DOHH2 (cell line): ENCODE measurements around the gene KCTD5.
A peak's percentile ranks its signal among the peaks of the same experiment; 100 is the strongest.
"Not testable (repeated sequence)": the region's sequence is repeated elsewhere in the genome, so short reads cannot be mapped to it uniquely, and the experiment has no call there.

ENCODE experiments used
- H3F3A ChIP-seq: fragments of 200-600 bp; sonication (generic), shearing (Covaris generic); 2 replicates; pipeline ENCODE4 v1.6.0; 2016; ENCODE audit warnings: antibody characterized with exemption, mild to moderate bottlenecking; ENCODE audit not compliant: control insufficient read depth, insufficient read depth
- H3K27ac ChIP-seq: fragments of 200-600 bp; sonication (generic); 2 replicates; pipeline ENCODE4 v1.5.1; 2014; ENCODE audit warnings: low read depth, mild to moderate bottlenecking, low read length, moderate library complexity
- H3K27me3 ChIP-seq: fragments of 200-600 bp; sonication (generic); 2 replicates; pipeline ENCODE4 v1.6.1; 2014; ENCODE audit warnings: mild to moderate bottlenecking, low read length, mixed read lengths; ENCODE audit not compliant: control insufficient read depth
- H3K36me3 ChIP-seq: fragments of 200-600 bp; sonication (generic); 2 replicates; pipeline ENCODE4 v1.6.1; 2014; ENCODE audit warnings: mild to moderate bottlenecking, low read length, moderate library complexity, mixed read lengths; ENCODE audit not compliant: control insufficient read depth
- H3K4me1 ChIP-seq: fragments of 200-600 bp; sonication (generic); 2 replicates; pipeline ENCODE4 v1.6.1; 2014; ENCODE audit warnings: mild to moderate bottlenecking, low read length, mixed read lengths; ENCODE audit not compliant: control insufficient read depth
- H3K4me2 ChIP-seq: fragments of 200-600 bp; sonication (generic); 2 replicates; pipeline ENCODE4 v1.6.0; 2014; ENCODE audit warnings: mild to moderate bottlenecking, low read length, moderate library complexity
- H3K4me3 ChIP-seq: fragments of 200-600 bp; sonication (generic); 2 replicates; pipeline ENCODE4 v1.5.1; 2014; ENCODE audit warnings: mild to moderate bottlenecking, low read length, mixed read lengths
- H3K79me2 ChIP-seq: fragments of 200-600 bp; sonication (generic); 2 replicates; pipeline ENCODE4 v1.6.1; 2014; ENCODE audit warnings: mild to moderate bottlenecking, low read length, mixed read lengths; ENCODE audit not compliant: control insufficient read depth
- H3K9me2 ChIP-seq: fragments of 200-600 bp; sonication (generic); replicated peaks from 2 replicates; pipeline ENCODE4 v1.6.1; 2014; ENCODE audit warnings: mild to moderate bottlenecking, low read length, mixed read lengths; ENCODE audit not compliant: control insufficient read depth
- H3K9me3 ChIP-seq: fragments of 200-600 bp; sonication (generic); 2 replicates; pipeline ENCODE4 v1.6.1; 2014; ENCODE audit warnings: antibody characterized with exemption, low read length, mixed read lengths; ENCODE audit not compliant: control insufficient read depth, insufficient read depth
- H4K20me1 ChIP-seq: fragments of 200-600 bp; sonication (generic); 2 replicates; pipeline ENCODE4 v1.6.0; 2014; ENCODE audit warnings: low read depth, mild to moderate bottlenecking, antibody characterized with exemption, low read length, moderate library complexity; ENCODE audit not compliant: control insufficient read depth, insufficient read depth
- EZH2phosphoT487 ChIP-seq: fragments of 200-600 bp; sonication (generic); IDR thresholded peaks from 2 replicates; pipeline ENCODE4 v1.6.1; 2017; ENCODE audit warnings: borderline replicate concordance, mild to moderate bottlenecking, antibody characterized with exemption, low read length, moderate library complexity, mixed read lengths
- TF ChIP-seq, protein P1 (sequence below): fragments of 200-600 bp; sonication (generic); IDR thresholded peaks from one replicate; pipeline ENCODE4 v1.5.1; 2014; ENCODE audit warnings: antibody characterized with exemption, mild to moderate bottlenecking, low read depth, low read length; ENCODE audit not compliant: poor library complexity, severe bottlenecking

Gene KCTD5

DNA sequence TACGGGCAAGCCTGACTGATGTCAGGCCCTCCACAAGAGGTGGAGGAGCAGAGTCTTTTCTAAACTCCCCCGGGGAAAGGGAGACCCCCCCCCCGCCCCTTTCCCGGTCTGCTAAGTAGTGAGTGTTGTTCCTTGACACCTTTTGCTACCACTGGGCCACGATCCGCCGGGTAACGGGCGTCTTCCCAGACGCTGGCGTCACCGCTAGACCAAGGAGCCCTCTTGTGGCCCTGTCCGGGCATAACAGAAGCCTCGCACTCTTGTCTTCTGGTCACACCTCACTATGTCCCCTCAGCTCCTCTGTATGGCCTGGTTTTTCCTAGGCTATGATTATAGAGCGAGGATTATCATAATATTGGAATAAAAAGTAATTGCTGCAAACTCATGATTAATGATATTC is 12.3 kb upstream of the KCTD5 start:
- H3F3A ChIP-seq, H4K20me1 ChIP-seq, H3K36me3 ChIP-seq, H3K4me3 ChIP-seq, H3K4me2 ChIP-seq, H3K27me3 ChIP-seq, H3K27ac ChIP-seq, H3K9me3 ChIP-seq, H3K9me2 ChIP-seq: not testable (repeated sequence)
- Histone ChIP-seq H3K79me2 (peaks cover 11% of the 10 kb centered on the region), H3K4me1 (peaks cover 21% of the 10 kb centered on the region)
- TF ChIP-seq, protein P1, sequence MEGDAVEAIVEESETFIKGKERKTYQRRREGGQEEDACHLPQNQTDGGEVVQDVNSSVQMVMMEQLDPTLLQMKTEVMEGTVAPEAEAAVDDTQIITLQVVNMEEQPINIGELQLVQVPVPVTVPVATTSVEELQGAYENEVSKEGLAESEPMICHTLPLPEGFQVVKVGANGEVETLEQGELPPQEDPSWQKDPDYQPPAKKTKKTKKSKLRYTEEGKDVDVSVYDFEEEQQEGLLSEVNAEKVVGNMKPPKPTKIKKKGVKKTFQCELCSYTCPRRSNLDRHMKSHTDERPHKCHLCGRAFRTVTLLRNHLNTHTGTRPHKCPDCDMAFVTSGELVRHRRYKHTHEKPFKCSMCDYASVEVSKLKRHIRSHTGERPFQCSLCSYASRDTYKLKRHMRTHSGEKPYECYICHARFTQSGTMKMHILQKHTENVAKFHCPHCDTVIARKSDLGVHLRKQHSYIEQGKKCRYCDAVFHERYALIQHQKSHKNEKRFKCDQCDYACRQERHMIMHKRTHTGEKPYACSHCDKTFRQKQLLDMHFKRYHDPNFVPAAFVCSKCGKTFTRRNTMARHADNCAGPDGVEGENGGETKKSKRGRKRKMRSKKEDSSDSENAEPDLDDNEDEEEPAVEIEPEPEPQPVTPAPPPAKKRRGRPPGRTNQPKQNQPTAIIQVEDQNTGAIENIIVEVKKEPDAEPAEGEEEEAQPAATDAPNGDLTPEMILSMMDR: peak; percentile 56

DNA sequence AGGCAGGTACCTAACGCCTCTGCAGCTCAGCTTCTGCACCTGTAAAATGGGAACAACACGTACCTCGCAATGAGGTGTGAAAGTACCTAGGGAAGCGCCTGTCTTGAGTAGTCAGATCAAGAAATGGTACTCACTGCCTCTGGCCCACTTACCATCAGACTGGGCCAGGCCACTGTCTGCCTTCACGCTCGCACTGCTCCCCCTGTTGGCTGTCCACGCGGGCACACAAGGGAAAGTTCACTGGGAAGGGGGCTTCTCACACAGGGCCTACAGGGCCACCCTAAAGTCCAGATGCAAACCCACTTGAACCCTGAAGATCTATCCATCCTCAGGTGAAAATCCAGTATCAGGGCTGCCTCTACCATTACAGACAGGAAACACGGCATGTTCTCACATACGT is 11.1 kb upstream of the KCTD5 start:
- not testable (repeated sequence) for H3K9me2 ChIP-seq

DNA sequence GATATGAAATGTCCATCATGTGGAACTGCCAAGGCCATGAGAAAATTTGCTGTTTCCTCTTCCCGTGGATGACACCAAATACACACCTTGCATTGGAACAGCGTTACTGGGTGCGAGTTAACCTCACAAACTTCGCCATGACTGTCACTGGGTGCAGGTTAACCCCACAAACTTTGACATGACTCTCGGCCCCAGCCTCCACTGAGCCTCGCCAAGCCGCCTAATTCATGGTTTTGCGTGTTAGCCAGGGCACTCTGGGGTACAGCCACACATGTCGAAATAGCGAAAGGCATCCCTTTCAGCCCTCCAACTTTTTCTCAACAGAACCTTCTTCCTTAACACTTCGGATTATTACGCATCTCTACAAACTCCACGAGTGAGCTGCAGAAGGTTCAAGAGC is 10.6 kb upstream of the KCTD5 start:
- no peaks in the 10 kb centered on the region for H3K9me3 ChIP-seq
- H4K20me1 ChIP-seq: no peaks in the 10 kb centered on the region
- peaks cover 11% of the 10 kb centered on the region for H3K79me2 ChIP-seq
- H3K4me2 ChIP-seq: peak overlapping the region; percentile 69
- no peaks in the 10 kb centered on the region for H3K36me3 ChIP-seq
- peaks cover 21% of the 10 kb centered on the region for H3K4me1 ChIP-seq
- TF ChIP-seq, protein P1: no peak
- TF ChIP-seq EZH2phosphoT487: no peak
- no peaks in the 10 kb centered on the region for H3K27me3 ChIP-seq
- 0 out of 2 replicates have a peak, but pooled peaks cover 2% of the 10 kb centered on the region for H3F3A ChIP-seq
- peak overlapping the region; percentile 73; the same call in 1 of the 2 replicates for H3K4me3 ChIP-seq
- no peak overlapping the region for H3K27ac ChIP-seq
- H3K9me2 ChIP-seq: no peaks in the 10 kb centered on the region

More for the DNA sequence above, 11.1 kb upstream of the KCTD5 start:
- H3K9me3 ChIP-seq, H3K27ac ChIP-seq, H3K4me3 ChIP-seq, H4K20me1 ChIP-seq, H3K27me3 ChIP-seq, H3K36me3 ChIP-seq, H3F3A ChIP-seq: not testable (repeated sequence)
- TF ChIP-seq, protein P1: peak; percentile 54
- H3K4me1 ChIP-seq: peaks cover 21% of the 10 kb centered on the region
- H3K4me2 ChIP-seq: peak overlapping the region; percentile 69
- H3K79me2 ChIP-seq: peaks cover 11% of the 10 kb centered on the region
